SK-N-SH treated with all-trans-retinoic acid at 6 μM for 48 hours (cell line): ENCODE results near the gene MLYCD.

Source experiments
- ATAC-seq: fragments of 200-7000 bp; cut with Tn5 transposase; 3 replicates; pipeline ENCODE4 v1.9.1; 2020; ENCODE audit warnings: mild to moderate bottlenecking, moderate library complexity
- ARNTL ChIP-seq: fragments of 450-650 bp; formaldehyde crosslinking; IDR thresholded peaks from 2 replicates; pipeline ENCODE4 v1.5.0; 2020; ENCODE audit warnings: low read depth, mild to moderate bottlenecking, moderate library complexity, borderline replicate concordance
- CSRNP3 ChIP-seq: fragments of 250-450 bp; sonication (Bioruptor Pico); IDR thresholded peaks from 2 replicates; pipeline ENCODE4 v1.5.1; 2021; ENCODE audit warnings: mild to moderate bottlenecking, moderate library complexity
- ESRRG ChIP-seq: fragments of 250-450 bp; sonication (Bioruptor Pico); IDR thresholded peaks from 2 replicates; pipeline ENCODE4 v1.6.1; 2021; ENCODE audit warnings: mild to moderate bottlenecking
- GLIS3 ChIP-seq: fragments of 250-450 bp; sonication (Bioruptor Pico); IDR thresholded peaks from 2 replicates; pipeline ENCODE4 v1.5.0; 2020; ENCODE audit warnings: mild to moderate bottlenecking, moderate library complexity
- OSR1 ChIP-seq: fragments of 250-450 bp; sonication (Bioruptor Pico); IDR thresholded peaks from 2 replicates; pipeline ENCODE4 v1.8.0; 2022; ENCODE audit warnings: moderate library complexity, mild to moderate bottlenecking, inconsistent platforms
- PATZ1 ChIP-seq: fragments of 250-450 bp; sonication (Bioruptor Pico); IDR thresholded peaks from 2 replicates; pipeline ENCODE4 v1.8.0; 2020; ENCODE audit warnings: mild to moderate bottlenecking, moderate library complexity, borderline replicate concordance
- POU6F1 ChIP-seq: fragments of 250-450 bp; sonication (Bioruptor Pico); IDR thresholded peaks from 2 replicates; pipeline ENCODE4 v1.8.0; 2021; ENCODE audit warnings: low read depth, mild to moderate bottlenecking, moderate library complexity, borderline replicate concordance
- SNAI2 ChIP-seq: fragments of 250-450 bp; sonication (Bioruptor Pico); IDR thresholded peaks from 2 replicates; pipeline ENCODE4 v1.5.0; 2020; ENCODE audit warnings: mild to moderate bottlenecking, moderate library complexity
- TCF4 ChIP-seq: fragments of 250-450 bp; sonication (Bioruptor Pico); IDR thresholded peaks from 2 replicates; pipeline ENCODE4 v1.8.0; 2021; ENCODE audit warnings: mild to moderate bottlenecking, moderate library complexity, borderline replicate concordance
- TOX ChIP-seq: fragments of 250-450 bp; sonication (Bioruptor Pico); IDR thresholded peaks from 2 replicates; pipeline ENCODE4 v1.8.0; 2021; ENCODE audit warnings: mild to moderate bottlenecking, moderate library complexity, borderline replicate concordance
- TSHZ2 ChIP-seq: fragments of 250-450 bp; sonication (Bioruptor Pico); IDR thresholded peaks from 2 replicates; pipeline ENCODE4 v1.5.0; 2020; ENCODE audit warnings: mild to moderate bottlenecking, moderate library complexity
- ZFP30 ChIP-seq: fragments of 450-650 bp; formaldehyde crosslinking; IDR thresholded peaks from 2 replicates; pipeline ENCODE4 v1.5.0; 2022; ENCODE audit warnings: mild to moderate bottlenecking, moderate library complexity
- ZNF565 ChIP-seq: fragments of 450-650 bp; formaldehyde crosslinking; conservative IDR thresholded peaks from 2 replicates; pipeline ENCODE4 v1.5.0; 2020; ENCODE audit warnings: low read depth, mild to moderate bottlenecking, moderate library complexity
- ZNF70 ChIP-seq: fragments of 450-650 bp; formaldehyde crosslinking; IDR thresholded peaks from 2 replicates; pipeline ENCODE4 v1.5.0; 2020; ENCODE audit warnings: mild to moderate bottlenecking, moderate library complexity
- ZNF8 ChIP-seq: fragments of 450-650 bp; formaldehyde crosslinking; IDR thresholded peaks from 2 replicates; pipeline ENCODE4 v1.5.0; 2020; ENCODE audit warnings: mild to moderate bottlenecking, moderate library complexity

The MLYCD gene

GRCh38 chr16:83951544-83951943 is 52.6 kb downstream of the MLYCD start (continued):
- TF ChIP-seq TSHZ2 (CRISPR knock-in tag): no peak
- TF ChIP-seq, all 23 proteins: peak for 0

- TF ChIP-seq GLIS3 (CRISPR knock-in tag): no peak
- no peak for TF ChIP-seq TCF4
- TF ChIP-seq CSRNP3 (CRISPR knock-in tag): no peak
- TF ChIP-seq ZNF565 (CRISPR knock-in tag): no peak
- TF ChIP-seq SNAI2: no peak
- no peak for TF ChIP-seq ZFP30 (CRISPR knock-in tag)
- TF ChIP-seq OSR1 (CRISPR knock-in tag): no peak
- TF ChIP-seq POU6F1 (CRISPR knock-in tag): no peak
- no peak for TF ChIP-seq ZNF8 (CRISPR knock-in tag)
- peak; percentile 4 for ATAC-seq
These were observed 53.6 kb downstream of the MLYCD start for GRCh38 chr16:83952587-83952939.

GRCh38 chr16:83952940-83953795 is 54.3 kb downstream of the MLYCD start, which contains the start of gene OSGIN1:
Gene OSGIN1 (plus strand): TSS chr16:83953240. CDS start chr16:83957672, 4,432 bp downstream.
- peak; percentile 90 for ATAC-seq

More at GRCh38 chr16:83952940-83953795, 54.3 kb downstream of the MLYCD start, which contains the start of gene OSGIN1:
- TF ChIP-seq ZNF70 (CRISPR knock-in tag) (no peak), PATZ1 (CRISPR knock-in tag) (no peak), ZNF8 (CRISPR knock-in tag) (no peak), TOX (CRISPR knock-in tag) (no peak), POU6F1 (CRISPR knock-in tag) (no peak), ARNTL (CRISPR knock-in tag) (no peak), ESRRG (CRISPR knock-in tag) (no peak), ZFP30 (CRISPR knock-in tag) (no peak)
